Epithelial cell of esophagus (primary cell): ENCODE data around the gene DGCR6L.

Source experiments
- DNase-seq: peaks from one replicate; pipeline ENCODE4 v3.0.0; 2010; ENCODE audit warnings: low read depth
- H3K4me3 ChIP-seq: 2 replicates; pipeline ENCODE4 v1.5.1; 2011; ENCODE audit warnings: mild to moderate bottlenecking, low read length, control low read depth
- TF ChIP-seq, protein P1 (sequence below): IDR thresholded peaks from 2 replicates; pipeline ENCODE4 v1.5.1; 2011; ENCODE audit warnings: low read depth, mild to moderate bottlenecking, low read length, control low read depth, inconsistent platforms; ENCODE audit not compliant: insufficient read depth; ENCODE audit errors: missing control alignments

The DGCR6L gene

DNA sequence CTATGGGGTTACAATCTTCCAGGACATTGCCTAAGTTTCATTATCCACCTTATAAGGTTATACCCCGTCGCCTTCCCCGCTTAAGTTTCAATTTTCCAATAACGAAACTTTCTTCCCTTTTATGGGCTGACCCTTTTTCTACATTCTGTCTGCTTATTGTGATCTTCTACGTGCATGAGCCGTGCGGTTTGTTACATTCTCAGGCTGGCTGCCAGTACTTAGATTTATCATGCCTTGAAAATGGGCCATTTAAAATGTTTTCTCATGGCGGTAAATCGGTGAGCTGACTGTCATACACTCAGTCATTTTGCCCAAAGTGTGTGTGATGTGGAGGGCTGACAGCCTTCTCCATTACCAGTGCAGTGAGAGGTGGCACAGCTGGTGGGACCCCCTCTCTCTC is 23.3 kb downstream of the DGCR6L start:
- no peak overlapping the region for H3K4me3 ChIP-seq
- TF ChIP-seq, protein P1, sequence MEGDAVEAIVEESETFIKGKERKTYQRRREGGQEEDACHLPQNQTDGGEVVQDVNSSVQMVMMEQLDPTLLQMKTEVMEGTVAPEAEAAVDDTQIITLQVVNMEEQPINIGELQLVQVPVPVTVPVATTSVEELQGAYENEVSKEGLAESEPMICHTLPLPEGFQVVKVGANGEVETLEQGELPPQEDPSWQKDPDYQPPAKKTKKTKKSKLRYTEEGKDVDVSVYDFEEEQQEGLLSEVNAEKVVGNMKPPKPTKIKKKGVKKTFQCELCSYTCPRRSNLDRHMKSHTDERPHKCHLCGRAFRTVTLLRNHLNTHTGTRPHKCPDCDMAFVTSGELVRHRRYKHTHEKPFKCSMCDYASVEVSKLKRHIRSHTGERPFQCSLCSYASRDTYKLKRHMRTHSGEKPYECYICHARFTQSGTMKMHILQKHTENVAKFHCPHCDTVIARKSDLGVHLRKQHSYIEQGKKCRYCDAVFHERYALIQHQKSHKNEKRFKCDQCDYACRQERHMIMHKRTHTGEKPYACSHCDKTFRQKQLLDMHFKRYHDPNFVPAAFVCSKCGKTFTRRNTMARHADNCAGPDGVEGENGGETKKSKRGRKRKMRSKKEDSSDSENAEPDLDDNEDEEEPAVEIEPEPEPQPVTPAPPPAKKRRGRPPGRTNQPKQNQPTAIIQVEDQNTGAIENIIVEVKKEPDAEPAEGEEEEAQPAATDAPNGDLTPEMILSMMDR: no peak
- no peak for DNase-seq

DNA sequence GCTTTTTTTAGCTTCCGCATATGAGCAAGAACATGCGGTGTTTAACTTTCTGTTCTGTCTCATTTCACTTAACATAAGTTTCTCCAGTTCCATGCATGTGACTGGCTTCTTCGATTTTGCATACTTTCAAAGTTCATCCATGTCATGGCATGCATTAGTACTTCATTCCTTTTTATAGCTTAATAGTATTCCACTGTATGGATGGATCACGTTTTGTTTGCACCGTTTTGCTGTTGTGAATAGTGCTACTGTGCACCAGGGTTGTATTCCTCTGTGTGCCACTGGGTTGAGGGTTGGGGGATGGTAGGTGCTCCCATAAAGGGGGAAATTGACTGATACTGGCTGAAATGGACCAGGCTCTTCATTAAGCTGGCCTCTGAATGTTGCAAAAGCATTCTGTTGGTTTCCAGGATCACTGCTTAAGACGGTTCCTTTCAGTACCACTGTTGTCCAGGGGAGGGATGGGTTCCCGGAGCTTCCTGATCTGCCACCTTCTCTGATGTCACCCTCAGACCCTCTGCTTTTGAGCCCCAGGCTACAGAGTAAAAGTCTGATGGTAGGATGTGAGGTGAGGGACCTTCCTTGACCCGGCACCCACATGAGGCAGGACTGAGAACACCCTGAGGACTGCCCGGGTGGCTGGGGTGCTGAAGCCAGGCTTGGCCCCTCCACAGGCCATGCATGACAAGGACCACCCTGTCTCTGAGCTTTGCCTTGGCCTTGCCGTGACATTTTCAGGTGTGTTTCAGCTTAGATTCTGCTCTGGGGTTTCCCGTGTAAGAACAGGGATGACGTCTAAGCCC is 24.4 kb downstream of the DGCR6L start:
- DNase-seq: no peak
- no peak overlapping the region for H3K4me3 ChIP-seq
- TF ChIP-seq, protein P1: no peak

GRCh38 chr22:20292673-20293232 is 27.1 kb downstream of the DGCR6L start:
- TF ChIP-seq, protein P1: no peak
- H3K4me3 ChIP-seq: no peak overlapping the region
- no peak for DNase-seq

DNA sequence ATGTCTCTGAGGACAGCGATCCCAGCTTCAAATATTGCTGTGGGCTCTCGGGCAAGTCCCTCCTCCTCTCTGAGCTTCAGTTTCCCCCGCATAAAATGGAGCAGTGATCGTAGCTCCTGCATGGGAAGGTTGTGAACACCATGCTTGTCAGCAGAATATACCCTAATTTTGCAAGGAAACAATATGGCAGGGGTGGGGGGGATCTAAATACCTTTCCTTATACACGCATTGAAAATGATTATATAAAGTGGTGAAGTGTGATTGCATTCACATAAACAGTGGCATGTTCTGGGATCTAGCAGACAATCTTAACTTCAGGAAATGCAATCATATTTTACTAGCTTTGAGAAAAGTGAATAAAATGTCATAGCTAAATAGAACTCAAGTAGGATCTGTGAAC is 27.8 kb downstream of the DGCR6L start:
- H3K4me3 ChIP-seq: no peak overlapping the region
- DNase-seq: no peak
- TF ChIP-seq, protein P1: no peak

DNA sequence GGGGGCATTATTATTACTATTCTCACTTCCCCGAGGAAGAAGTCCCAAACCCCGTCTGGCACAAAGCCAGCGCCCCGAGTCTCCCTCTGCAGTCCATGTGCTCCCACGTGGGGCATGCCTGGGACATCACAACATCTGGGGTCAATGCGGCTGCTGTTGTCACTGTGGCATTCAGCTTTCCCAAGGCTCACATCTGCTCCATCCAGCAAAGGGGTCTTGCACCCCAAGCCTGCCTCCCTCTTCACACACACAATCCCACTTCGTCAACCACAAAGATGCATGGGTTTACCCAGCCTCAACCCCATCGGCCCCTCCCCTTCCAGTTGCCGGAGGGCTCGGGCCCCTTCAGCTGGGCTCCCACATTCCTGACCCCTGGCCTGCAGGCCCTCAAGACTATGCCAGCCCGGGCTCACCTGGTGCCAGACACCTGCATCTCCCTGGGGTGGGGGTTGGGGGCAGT is 28.2 kb downstream of the DGCR6L start:
- no peak overlapping the region for H3K4me3 ChIP-seq
- no peak for DNase-seq
- TF ChIP-seq, protein P1: no peak

GRCh38 chr22:20291249-20291586 is 28.6 kb downstream of the DGCR6L start:
- no peak for DNase-seq
- TF ChIP-seq, protein P1: no peak
- H3K4me3 ChIP-seq: no peak overlapping the region
